Keratinocyte (primary cell): ENCODE results near the gene VRK1. TPM values are rescaled to one million over a fixed set of nuclear protein-coding genes. Genes with fewer than 3 reads are reported as not detected.

Source experiments
- DNase-seq: peaks from one replicate; pipeline ENCODE4 v3.0.0-alpha.2; 2011; ENCODE audit warnings: low read depth, missing footprints, low spot score
- FAIRE-seq: peaks from 2 replicates; lab custom pipeline; 2011; peaks lifted over from hg19 to GRCh38; lab: Jason Lieb, UNC
- H2AFZ ChIP-seq: 2 replicates; pipeline ENCODE4 v1.6.0; 2012; ENCODE audit warnings: low read length, control low read depth, inconsistent platforms; ENCODE audit not compliant: control insufficient read depth
- H3K27ac ChIP-seq: 2 replicates; pipeline ENCODE4 v1.5.1; 2011; ENCODE audit warnings: low read length; ENCODE audit not compliant: control insufficient read depth, insufficient read depth
- H3K27me3 ChIP-seq: 3 replicates; pipeline ENCODE4 v1.6.0; 2011; ENCODE audit warnings: low read length; ENCODE audit not compliant: control insufficient read depth, insufficient read depth; ENCODE audit errors: extremely low read depth
- H3K36me3 ChIP-seq, 2 experiments: 2 replicates in 1 of 2; 3 replicates in 1 of 2; pipeline ENCODE4 v1.5.1; 2011; ENCODE audit warnings: low read length in 2 of 2, mild to moderate bottlenecking in 1 of 2; ENCODE audit not compliant: control insufficient read depth in 2 of 2, insufficient read depth in 2 of 2; ENCODE audit errors: extremely low read depth in 1 of 2
- H3K4me1 ChIP-seq: 3 replicates; pipeline ENCODE4 v1.5.1; 2011; ENCODE audit warnings: low read length; ENCODE audit not compliant: control insufficient read depth, insufficient read depth; ENCODE audit errors: extremely low read depth
- H3K4me2 ChIP-seq: 3 replicates; pipeline ENCODE4 v1.6.0; 2011; ENCODE audit warnings: low read depth, low read length; ENCODE audit not compliant: control insufficient read depth, insufficient read depth; ENCODE audit errors: extremely low read depth
- H3K4me3 ChIP-seq, 3 experiments: fragments of 200-600 bp in 1 of 3; sonication (generic) in 1 of 3; 2 replicates in 2 of 3; 3 replicates in 1 of 3; pipeline ENCODE4 v1.5.1; 2011 to 2016; ENCODE audit warnings: low read length in 3 of 3, mild to moderate bottlenecking in 3 of 3, control low read depth in 2 of 3, inconsistent platforms in 1 of 3, low read depth in 1 of 3, mixed read lengths in 1 of 3, mixed run types in 1 of 3, moderate library complexity in 1 of 3; ENCODE audit not compliant: control insufficient read depth in 2 of 3, insufficient read depth in 2 of 3; ENCODE audit errors: extremely low read depth in 1 of 3
- H3K79me2 ChIP-seq: 2 replicates; pipeline ENCODE4 v1.6.0; 2012; ENCODE audit warnings: low read length; ENCODE audit not compliant: control insufficient read depth, insufficient read depth
- H3K9ac ChIP-seq: 3 replicates; pipeline ENCODE4 v1.6.0; 2011; ENCODE audit warnings: low read length; ENCODE audit not compliant: control insufficient read depth, insufficient read depth; ENCODE audit errors: extremely low read depth
- H3K9me1 ChIP-seq: 3 replicates; pipeline ENCODE4 v1.6.0; 2011; ENCODE audit warnings: low read length; ENCODE audit not compliant: control insufficient read depth, insufficient read depth; ENCODE audit errors: extremely low read depth
- H3K9me3 ChIP-seq: 2 replicates; pipeline ENCODE4 v1.5.1; 2012; ENCODE audit warnings: low read depth, low read length; ENCODE audit not compliant: control insufficient read depth
- H4K20me1 ChIP-seq: 3 replicates; pipeline ENCODE4 v1.6.0; 2011; ENCODE audit warnings: low read length; ENCODE audit not compliant: control insufficient read depth, insufficient read depth; ENCODE audit errors: extremely low read depth
- CTCF ChIP-seq, 3 experiments: IDR thresholded peaks in 1 of 3; conservative IDR thresholded peaks in 1 of 3; optimal IDR thresholded peaks in 1 of 3; 2 replicates in 2 of 3; 3 replicates in 1 of 3; pipeline versions ENCODE3 to v1.5.1; 2011; ENCODE audit warnings: low read length in 3 of 3, mild to moderate bottlenecking in 3 of 3, moderate library complexity in 2 of 3, control low read depth in 1 of 3, inconsistent platforms in 1 of 3; ENCODE audit not compliant: insufficient read depth in 2 of 3; ENCODE audit errors: extremely low read depth in 1 of 3
- EZH2 ChIP-seq: IDR thresholded peaks from one replicate; pipeline ENCODE4 v1.6.1; 2012; ENCODE audit warnings: inconsistent platforms, mild to moderate bottlenecking, low read length, moderate library complexity
- dilution Hi-C: fragments of 300-500 bp; cut with MboI; formaldehyde crosslinking; loops from one replicate; pipeline ENCODE4 v1.7.0; 2020; ENCODE audit warnings: low sequenced_read_pairs; ENCODE audit not compliant: extremely low pct_ligation_motif_present
- polyA plus RNA-seq, 5 experiments: library from polyadenylated mRNA; depleted of rRNA in 3 of 5; stranded (reverse) in 3 of 5; stranded (forward) in 1 of 5; unstranded in 1 of 5; fragments of >200 nt; gene quantifications; 1 replicate in 1 of 5; 2 replicates in 3 of 5; 3 replicates in 1 of 5; pipeline versions ENCODE4 v1.2.1 to v1.2.3, GENCODE V29; 2011 to 2012; ENCODE audit warnings: missing spikeins in 2 of 5, low read depth in 1 of 5, low replicate concordance in 1 of 5

The VRK1 gene
- polyA plus RNA-seq, 1 donor (not counting 4 experiments of a cell fraction or from before 2014, with no cell fraction given): 27.1 TPM

GRCh38 chr14:96811265-96811664 is 14.1 kb downstream of the VRK1 start:
- no peak overlapping the region for H2AFZ ChIP-seq
- no peaks in the 10 kb centered on the region for H3K9me3 ChIP-seq
- FAIRE-seq (peak; percentile 69), DNase-seq (peak; percentile 26)
- H3K4me2 ChIP-seq: peak overlapping the region; percentile 25
- peaks cover 88% of the 10 kb centered on the region for H3K79me2 ChIP-seq
- no peak overlapping the region for H3K9ac ChIP-seq
- H3K4me3 ChIP-seq: no peak overlapping the region
- H3K36me3 ChIP-seq: no peaks in the 10 kb centered on the region
- peaks cover 6% of the 10 kb centered on the region for H3K4me1 ChIP-seq
- dilution Hi-C loops: no loop called here
- no peaks in the 10 kb centered on the region for H3K9me1 ChIP-seq
- peak overlapping the region; percentile 45 for H3K27ac ChIP-seq
- H3K27me3 ChIP-seq: no peaks in the 10 kb centered on the region
- TF ChIP-seq EZH2: no peak
- no peaks in the 10 kb centered on the region for H4K20me1 ChIP-seq

- Histone ChIP-seq H3K4me2 (no peak overlapping the region), H4K20me1 (no peaks in the 10 kb centered on the region), H3K27ac (no peak overlapping the region), H3K36me3 (no peaks in the 10 kb centered on the region), H3K9me3 (no peaks in the 10 kb centered on the region), H3K9ac (no peak overlapping the region), H3K4me1 (peaks cover 6% of the 10 kb centered on the region), H3K27me3 (no peaks in the 10 kb centered on the region), H3K9me1 (no peaks in the 10 kb centered on the region), H3K4me3 (no peak overlapping the region), H3K79me2 (peaks cover 86% of the 10 kb centered on the region), H2AFZ (no peak overlapping the region)
- TF ChIP-seq CTCF (optimal IDR thresholded peaks at IDR 0.05 in 1 of 3, IDR thresholded peaks at IDR 0.05 in 1 of 3, conservative IDR thresholded peaks at IDR 0.05 in 1 of 3; ENCODE audit: extremely low read depth in 1 of 3, insufficient read depth in 2 of 3, low read length in 3 of 3) (no peak), EZH2 (no peak)
- DNase-seq: no peak
- dilution Hi-C loops: no loop called here
- FAIRE-seq: no peak
Measured at GRCh38 chr14:96811985-96812667, 14.9 kb downstream of the VRK1 start.

GRCh38 chr14:96816281-96816680 is 19.1 kb downstream of the VRK1 start:
- DNase-seq (no peak), FAIRE-seq (no peak)
- Histone ChIP-seq H3K9me3 (no peaks in the 10 kb centered on the region), H3K27me3 (no peaks in the 10 kb centered on the region), H3K9me1 (no peaks in the 10 kb centered on the region), H3K27ac (no peak overlapping the region), H3K4me2 (no peak overlapping the region), H4K20me1 (no peaks in the 10 kb centered on the region), H3K4me1 (peaks cover 7% of the 10 kb centered on the region), H3K79me2 (peaks cover 82% of the 10 kb centered on the region), H2AFZ (no peak overlapping the region), H3K4me3 (no peak overlapping the region), H3K36me3 (no peaks in the 10 kb centered on the region), H3K9ac (no peak overlapping the region)
- dilution Hi-C loops: no loop called here
- no peak for TF ChIP-seq EZH2
